Camera-type eye (tissue), 1 donor: Measurements from ENCODE around the gene PLA2R1. TPM values are rescaled to one million over a fixed set of nuclear protein-coding genes. Genes with fewer than 3 reads are reported as not detected.

Experiments
- total RNA-seq: library from RNA; depleted of rRNA; stranded (reverse); fragments of >200 nt; gene quantifications from one replicate; pipeline ENCODE4 v1.2.3, GENCODE V29; 2014

Gene PLA2R1
- total RNA-seq: 13.2 TPM

DNA sequence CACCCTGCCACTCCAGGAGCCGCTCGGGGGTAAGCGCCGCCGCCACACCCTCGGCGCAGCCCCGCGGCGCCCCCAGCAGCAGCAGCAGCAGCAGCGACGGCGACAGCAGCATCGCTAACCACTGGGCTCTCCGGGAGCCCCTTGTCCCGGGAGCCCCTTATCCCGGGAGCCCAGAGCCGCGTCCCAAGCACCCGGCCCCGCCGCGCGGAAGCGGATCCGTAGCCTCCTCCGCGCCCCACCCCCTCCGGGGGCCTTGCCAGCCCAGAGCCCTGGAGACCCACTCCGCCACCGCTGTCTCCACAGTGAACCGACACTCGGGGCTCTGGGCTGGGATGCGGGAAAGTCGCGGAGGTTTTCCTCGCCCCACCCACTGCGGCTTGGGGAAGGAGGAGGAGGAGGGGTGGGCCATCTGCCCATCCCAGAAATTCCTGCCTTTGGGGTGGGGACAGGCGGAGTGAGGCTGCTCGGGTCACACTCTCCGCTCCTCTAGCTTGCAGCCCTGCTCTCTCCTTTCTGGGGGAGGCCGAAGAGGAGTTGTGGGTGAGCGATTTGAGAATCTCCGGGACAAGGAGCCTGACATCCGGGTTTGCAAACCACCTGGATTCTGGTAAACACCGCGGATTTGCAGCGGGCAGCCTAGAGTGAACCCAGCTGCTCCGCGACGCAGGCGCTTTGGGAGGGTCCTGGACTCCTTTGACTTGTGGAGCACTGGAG, at the start of gene PLA2R1:
Gene PLA2R1, minus strand, starts transcription at position 324 of the 714 bp plus-strand sequence. Its CDS starts 212 bp downstream, at position 112.

DNA sequence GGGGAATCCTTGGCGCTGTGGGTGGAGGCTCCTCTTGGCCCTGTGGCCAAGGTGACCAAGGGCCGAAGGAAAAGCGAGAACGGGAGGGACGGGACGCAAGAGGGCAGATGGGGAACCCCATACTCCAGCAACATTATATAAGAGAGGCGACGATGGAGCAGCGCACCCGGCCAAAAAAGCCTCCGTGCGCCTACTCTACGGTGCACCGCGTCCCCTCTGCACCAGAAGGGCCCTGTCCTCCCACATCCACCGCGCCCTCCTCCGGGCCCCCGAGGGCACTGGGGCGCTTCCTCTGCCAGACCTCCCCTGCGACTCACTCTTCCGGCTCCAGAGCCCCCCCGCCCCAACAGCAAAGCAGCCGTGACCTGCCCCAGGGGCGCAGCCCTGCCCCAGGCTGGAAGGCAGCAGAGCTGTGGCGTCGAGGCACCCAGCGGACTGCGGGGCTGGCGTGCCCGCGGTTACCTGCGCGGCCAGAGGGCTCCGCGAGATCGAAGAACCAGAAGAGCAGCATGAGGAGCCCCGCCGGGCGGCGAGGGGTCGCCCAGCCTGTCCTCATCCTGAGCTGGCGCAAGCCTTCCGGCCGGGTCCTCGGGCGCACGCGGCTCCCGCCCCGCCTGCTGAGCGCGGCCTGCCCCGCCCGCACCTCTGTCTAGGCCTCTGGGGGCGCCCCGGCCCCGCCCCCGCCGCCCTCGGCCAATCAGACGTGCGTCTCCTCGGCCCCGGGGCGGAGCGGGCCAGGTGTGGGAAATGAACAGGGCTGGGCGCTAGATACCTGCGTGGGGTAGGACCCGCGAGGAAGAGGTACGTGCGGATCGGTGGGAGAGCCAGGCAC, 158.1 kb downstream of the PLA2R1 start, which contains the start of gene LY75:
Gene LY75, minus strand, starts transcription at position 630 of the 832 bp plus-strand sequence.

Other genes with a start within 250 kb of the PLA2R1 start
- 7.6 TPM for gene LY75, start 157.9 kb downstream of the PLA2R1 start, total RNA-seq
- gene ITGB6, start 137.7 kb upstream of the PLA2R1 start, total RNA-seq: 12.7 TPM